Stimulated activated CD4-positive, alpha-beta T cell treated with anti-CD3 and anti-CD28 coated beads, Interleukin-1b, Interleukin-23, amount 100 ng/mL, for 4 hours (primary cell): ENCODE data around the gene UBE2D4.

Experiments used
- DNase-seq, 2 donors: peaks; one replicate each; pipeline ENCODE4 v3.0.0-alpha.2; 2020; ENCODE audit warnings: low read depth in 2 of 2

UBE2D4 gene

DNA sequence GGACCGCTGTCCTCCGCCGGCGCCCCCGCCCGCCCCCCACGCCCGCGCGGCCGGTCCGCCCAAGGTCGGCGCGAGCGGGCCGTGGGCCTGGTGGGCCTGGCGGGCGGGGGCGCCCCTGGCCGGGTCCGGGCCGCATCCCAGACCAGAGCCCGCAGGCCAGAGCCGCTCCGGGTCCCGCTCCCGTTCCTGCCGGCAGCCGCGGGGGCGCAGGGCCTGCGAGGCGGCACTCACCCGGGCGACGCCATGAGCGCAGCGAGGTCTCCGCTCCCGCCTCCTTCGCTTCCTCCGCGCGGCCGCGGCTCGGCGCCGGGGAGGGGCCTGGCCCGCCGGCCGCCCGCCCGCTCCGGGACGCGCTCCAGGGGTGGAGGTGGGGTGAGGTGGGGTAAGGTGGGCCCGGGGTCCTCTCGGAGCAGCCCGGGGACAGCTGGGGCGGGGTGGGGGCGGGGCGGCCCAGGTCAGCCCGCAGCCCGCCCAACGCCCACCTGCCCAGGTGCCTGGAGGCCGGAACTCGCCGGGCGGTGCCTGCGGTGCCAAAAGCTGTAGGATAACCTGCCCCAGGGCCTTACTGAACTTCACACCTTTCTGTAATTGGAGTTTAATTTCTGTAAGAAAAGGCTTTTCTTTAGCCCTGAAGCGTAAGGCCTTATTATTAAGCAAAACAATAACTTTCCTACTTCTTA, 19.8 kb upstream of the UBE2D4 start, which contains the start of gene URGCP:
TSS of gene URGCP (minus strand) at position 266 of the 680 bp plus-strand sequence. CDS start at position 245, 21 bp downstream.
- DNase-seq = peak; percentile 27 to 49

DNA sequence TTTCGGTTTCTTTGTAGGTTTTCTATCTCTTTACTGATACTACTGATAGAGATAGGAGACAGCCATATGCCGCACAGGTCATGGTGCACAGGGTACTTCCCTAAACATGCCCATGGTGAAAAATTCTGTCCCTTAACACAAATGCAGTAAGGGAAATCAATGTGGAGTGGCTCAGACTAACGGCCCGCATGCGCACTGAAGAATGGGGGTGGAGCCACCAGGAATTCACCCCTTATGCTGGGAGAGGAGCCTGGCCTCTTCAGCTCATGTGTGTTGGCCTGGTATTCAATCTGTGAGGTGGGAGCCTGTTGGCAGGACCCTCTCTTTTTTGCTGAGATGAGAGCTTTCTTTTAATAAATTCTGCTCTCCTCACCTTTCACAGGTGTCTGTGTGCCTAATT, 11.4 kb upstream of the UBE2D4 start:
- DNase-seq = no peak

DNA sequence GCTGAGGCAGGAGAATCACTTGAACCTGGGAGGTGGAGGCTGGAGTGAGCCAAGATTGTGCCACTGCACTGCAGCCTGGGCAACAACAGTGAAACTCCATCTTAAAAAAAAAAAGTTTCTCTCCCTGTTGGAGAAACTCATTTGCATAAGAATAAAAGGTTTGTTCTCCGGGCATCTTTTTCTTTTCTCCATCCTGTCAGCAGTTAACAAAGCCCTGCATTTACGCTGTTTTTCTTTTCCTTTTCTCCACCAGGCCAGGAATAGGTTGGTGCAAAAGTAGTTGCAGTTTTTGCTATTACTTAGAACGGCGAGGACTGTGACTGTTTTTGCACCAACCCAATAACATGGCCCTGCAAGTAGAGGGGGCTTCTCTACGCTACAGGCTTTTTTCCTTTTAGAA, 10.3 kb upstream of the UBE2D4 start:
- no peak for DNase-seq

- DNase-seq = no peak
These were observed 4.8 kb upstream of the UBE2D4 start for GRCh38 chr7:43921423-43921822.

DNA sequence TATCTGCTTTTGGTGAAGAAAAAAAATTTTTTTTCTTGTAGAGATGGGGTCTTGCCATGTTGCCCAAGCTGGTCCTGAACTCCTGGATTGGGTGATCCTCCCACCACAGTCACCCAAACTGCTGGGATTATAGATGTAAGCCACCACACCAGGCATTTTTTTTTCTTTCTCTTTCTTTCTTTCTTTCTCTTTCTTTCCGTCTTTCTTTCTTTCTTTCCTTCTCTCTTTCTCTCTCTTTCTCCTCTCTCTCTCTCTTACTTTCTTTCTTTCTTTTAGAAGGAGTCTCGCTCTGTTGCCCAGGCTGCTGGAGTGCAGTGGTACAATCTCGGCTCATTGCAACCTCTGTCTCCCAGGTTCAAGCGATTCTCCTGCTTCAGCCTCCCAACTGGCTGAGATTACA, 3.5 kb upstream of the UBE2D4 start:
- no peak for DNase-seq

DNA sequence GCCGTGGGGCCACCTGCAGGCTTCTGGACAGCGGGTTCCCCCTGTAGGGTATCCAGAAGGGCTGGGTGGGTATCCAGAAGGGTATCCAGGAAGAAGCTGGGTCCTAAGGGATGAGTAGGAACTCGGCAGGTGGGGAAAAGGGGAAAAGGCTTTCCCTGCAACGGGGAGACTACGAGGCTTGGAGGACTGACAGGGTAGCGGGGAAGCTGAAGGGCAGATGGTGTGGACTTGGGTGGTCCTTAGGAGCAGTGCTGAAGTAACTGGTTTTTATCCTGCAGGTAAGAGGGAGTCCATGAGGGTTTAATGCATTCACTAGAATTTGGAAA, 525 bp downstream of the UBE2D4 start:
- DNase-seq = no peak

GRCh38 chr7:43927810-43928209, 1.6 kb downstream of the UBE2D4 start:
- DNase-seq = no peak

DNA sequence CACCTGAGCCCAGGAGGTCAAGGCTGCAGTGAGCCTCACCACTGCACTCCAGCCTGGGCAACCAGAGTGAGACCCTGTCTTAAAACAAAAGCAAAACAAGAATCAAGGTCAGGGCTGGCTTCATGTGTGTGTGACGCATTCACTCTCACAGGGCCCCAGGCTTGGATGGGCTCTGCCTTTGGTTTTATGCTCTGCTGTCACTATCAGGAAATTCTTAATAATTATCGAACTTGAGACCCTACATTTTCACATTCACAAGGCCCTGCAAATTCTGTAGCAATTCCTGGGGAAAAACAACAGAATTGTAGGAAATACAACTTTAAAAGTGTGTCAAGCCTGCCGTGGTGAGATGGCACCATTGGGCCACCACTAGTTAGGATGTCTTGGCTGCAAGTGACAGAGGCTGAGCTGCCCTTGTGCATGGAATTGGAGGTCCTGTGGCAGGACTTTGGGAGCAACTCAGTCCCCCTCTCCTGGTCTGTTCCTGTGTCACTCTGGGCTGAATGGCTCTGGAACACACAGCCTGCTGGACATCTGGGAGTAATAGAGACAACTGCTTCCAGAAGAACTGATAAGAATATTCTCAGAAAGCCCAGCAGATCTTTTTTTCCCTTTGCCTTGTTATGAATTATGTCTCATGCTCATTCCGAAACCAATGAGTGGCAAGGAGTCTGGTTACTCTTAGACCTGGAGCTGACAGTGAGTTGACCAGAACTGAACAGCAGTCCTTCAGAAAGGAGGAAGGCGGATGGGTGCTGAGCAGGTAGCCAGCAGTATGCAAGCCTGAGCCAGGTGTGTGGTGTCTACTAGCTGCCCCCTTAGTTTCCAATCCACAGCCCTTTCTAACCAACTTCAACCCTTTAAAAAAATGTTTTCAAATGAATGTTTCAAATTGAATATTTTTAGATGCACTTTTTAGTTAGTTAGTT, 3.6 kb downstream of the UBE2D4 start:
- DNase-seq = no peak

DNA sequence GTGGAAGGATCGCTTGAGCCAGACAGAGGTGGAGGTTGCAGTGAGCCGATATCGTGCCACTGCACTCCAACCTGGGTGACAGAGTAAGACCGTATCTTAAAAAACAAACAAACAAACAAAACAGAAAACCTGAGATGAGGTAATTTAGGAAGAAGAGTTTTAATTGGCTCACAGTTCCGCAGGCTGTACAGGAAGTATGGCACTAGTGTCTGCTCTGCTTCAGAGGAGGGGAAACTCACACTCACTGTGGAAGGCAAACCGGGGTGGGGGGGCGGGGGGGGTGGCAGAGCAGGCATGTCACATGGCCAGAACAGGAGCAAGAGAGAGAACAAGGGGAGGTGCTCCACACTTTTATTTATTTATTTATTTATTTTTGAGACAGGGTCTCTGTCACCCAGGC, 5.1 kb downstream of the UBE2D4 start:
- DNase-seq = peak in 1 of 2 donors; percentile 7

GRCh38 chr7:43933902-43934560, 7.8 kb downstream of the UBE2D4 start:
- DNase-seq = no peak

GRCh38 chr7:43937444-43937843, 11.2 kb downstream of the UBE2D4 start:
- no peak for DNase-seq

DNA sequence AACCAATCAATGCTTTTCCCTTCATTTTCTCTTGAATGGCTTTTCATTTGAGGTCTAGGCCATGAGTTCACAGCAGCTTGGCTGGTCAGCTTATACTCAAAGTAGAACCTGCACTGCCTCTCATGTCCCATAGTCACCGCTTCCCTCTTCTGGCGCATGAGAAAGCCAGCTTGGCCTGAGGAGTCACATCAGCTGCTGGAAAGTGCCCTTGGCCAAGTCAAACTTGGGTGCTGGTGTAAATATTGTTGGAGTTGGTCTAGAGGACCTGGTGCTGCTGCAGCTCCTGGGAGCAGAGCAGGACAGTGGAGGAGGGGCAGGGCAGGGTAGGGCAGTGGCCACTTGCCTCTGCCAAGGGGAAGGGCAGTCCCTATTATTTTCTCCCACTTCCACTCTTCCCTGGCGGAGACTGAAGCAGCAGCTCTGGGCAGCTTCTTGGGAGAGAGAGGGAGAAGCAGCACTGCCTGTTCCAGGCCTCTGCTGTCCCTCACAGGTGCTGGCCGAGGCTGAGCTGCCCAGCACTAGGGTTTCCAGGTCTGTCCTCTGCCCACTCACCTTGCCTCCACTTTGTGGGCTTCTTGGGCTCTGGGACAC, 12.8 kb downstream of the UBE2D4 start:
- no peak for DNase-seq

DNA sequence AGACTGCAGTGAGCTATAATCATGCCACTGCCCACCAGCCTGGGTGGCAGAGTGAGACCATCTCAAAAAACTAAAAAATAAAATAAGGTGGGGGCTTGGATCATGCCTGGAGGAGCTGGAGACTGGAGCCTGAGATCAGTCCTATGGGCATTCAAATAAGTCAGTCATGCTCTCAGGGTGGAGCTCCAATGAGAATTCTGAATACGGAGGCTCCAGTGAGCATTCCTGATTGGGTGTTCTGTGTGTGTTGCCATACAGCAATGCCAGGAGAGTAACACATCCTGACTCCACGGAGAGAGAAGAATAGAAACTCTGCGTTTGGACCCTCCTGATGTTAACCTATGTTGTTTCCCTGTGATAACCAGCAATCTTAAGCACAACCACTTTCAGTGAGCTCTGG, 16.0 kb downstream of the UBE2D4 start:
- DNase-seq = no peak

GRCh38 chr7:43942997-43943396, 16.8 kb downstream of the UBE2D4 start:
- no peak for DNase-seq

- no peak for DNase-seq
These were observed 17.4 kb downstream of the UBE2D4 start for GRCh38 chr7:43943417-43944187.

GRCh38 chr7:43944286-43944685, 18.1 kb downstream of the UBE2D4 start:
- DNase-seq = no peak

- DNase-seq = no peak
These were observed 25.8 kb downstream of the UBE2D4 start for GRCh38 chr7:43952028-43952427.

GRCh38 chr7:43953071-43953470, 26.8 kb downstream of the UBE2D4 start:
- no peak for DNase-seq

GRCh38 chr7:43954524-43955228, 28.4 kb downstream of the UBE2D4 start:
- DNase-seq = no peak

DNA sequence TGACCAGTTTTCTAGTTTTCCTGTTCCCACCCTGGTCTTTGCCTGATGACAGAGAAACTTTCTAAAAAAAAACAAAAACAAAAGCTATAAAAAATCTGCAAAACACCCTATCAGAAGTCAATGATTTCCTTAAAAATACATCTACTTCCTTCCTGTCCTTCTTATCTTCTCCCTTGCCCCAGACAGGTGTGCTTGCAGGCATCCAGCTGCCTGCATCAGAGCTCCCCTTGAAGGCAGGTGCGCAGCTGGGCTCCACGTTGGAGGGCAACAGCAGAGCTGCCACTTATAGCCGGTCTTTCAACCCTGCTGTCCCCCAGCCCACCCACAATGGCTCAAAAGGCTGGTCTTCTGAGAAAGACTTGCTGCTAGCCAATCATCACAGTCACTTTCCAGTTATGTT, 29.8 kb downstream of the UBE2D4 start:
- DNase-seq = no peak

- no peak for DNase-seq
These were observed 34.7 kb downstream of the UBE2D4 start for GRCh38 chr7:43960933-43961332.
